Fibroblast of the aortic adventitia (primary cell): ENCODE data around the gene ANTXR2. TPM values are rescaled to one million over a fixed set of nuclear protein-coding genes. Genes with fewer than 3 reads are reported as not detected.
A peak's percentile ranks its signal among the peaks of the same experiment; 100 is the strongest.
"Not testable (repeated sequence)": the region's sequence is repeated elsewhere in the genome, so short reads cannot be mapped to it uniquely, and the experiment has no call there.

Experiments
- DNase-seq: peaks from one replicate; pipeline ENCODE4 v3.0.0-alpha.2; 2010; ENCODE audit warnings: low read depth
- H3K4me3 ChIP-seq: 2 replicates; pipeline ENCODE4 v1.5.1; 2011; ENCODE audit warnings: low read depth, mild to moderate bottlenecking, control low read depth, low read length, moderate library complexity
- CTCF ChIP-seq: IDR thresholded peaks from 2 replicates; pipeline ENCODE4 v1.5.1; 2011; ENCODE audit warnings: mild to moderate bottlenecking, low read length, control low read depth, inconsistent platforms; ENCODE audit not compliant: insufficient read depth
- total RNA-seq: library from RNA; depleted of rRNA; stranded (reverse); fragments of >200 nt; gene quantifications from 2 replicates; pipeline ENCODE4 v1.2.3, GENCODE V29; 2012; ENCODE audit warnings: low replicate concordance

ANTXR2 gene
- total RNA-seq, 1 donor = 183 TPM

GRCh38 chr4:79998201-79998600 lies 74.8 kb downstream of the ANTXR2 start:
- DNase-seq = no peak
- no peak overlapping the region for H3K4me3 ChIP-seq
- no peak for TF ChIP-seq CTCF

GRCh38 chr4:79996851-79997250 lies 76.2 kb downstream of the ANTXR2 start:
- no peak for TF ChIP-seq CTCF
- H3K4me3 ChIP-seq = no peak overlapping the region
- DNase-seq = no peak

GRCh38 chr4:79993476-79993875 lies 79.6 kb downstream of the ANTXR2 start:
- no peak for TF ChIP-seq CTCF
- H3K4me3 ChIP-seq = no peak overlapping the region
- no peak for DNase-seq

GRCh38 chr4:79991601-79992000 lies 81.4 kb downstream of the ANTXR2 start:
- no peak for TF ChIP-seq CTCF
- no peak for DNase-seq
- no peak overlapping the region for H3K4me3 ChIP-seq

GRCh38 chr4:79991100-79991499 lies 81.9 kb downstream of the ANTXR2 start:
- DNase-seq, H3K4me3 ChIP-seq: not testable (repeated sequence)

- no peak for TF ChIP-seq CTCF
- DNase-seq = peak; percentile 34
- no peak overlapping the region for H3K4me3 ChIP-seq
These were observed 85.6 kb downstream of the ANTXR2 start for GRCh38 chr4:79987401-79987800.

GRCh38 chr4:79983431-79983830 lies 89.6 kb downstream of the ANTXR2 start:
- DNase-seq = no peak
- H3K4me3 ChIP-seq = no peak overlapping the region
- no peak for TF ChIP-seq CTCF
